GM18907 (cell line): ENCODE measurements around the gene LCN10.
A peak's percentile ranks its signal among the peaks of the same experiment; 100 is the strongest.
"Not testable (repeated sequence)": the region's sequence is repeated elsewhere in the genome, so short reads cannot be mapped to it uniquely, and the experiment has no call there.

Experiments
- ATAC-seq: cut with Tn5 transposase; IDR thresholded peaks from one replicate; pipeline ENCODE4 v1.9.1; 2021; ENCODE audit warnings: mild to moderate bottlenecking, moderate library complexity; ENCODE audit not compliant: unreplicated experiment

The LCN10 gene

GRCh38 chr9:136704741-136705140, 38.0 kb downstream of the LCN10 start:
- ATAC-seq = not testable (repeated sequence)

GRCh38 chr9:136703276-136703860, 39.4 kb downstream of the LCN10 start:
- ATAC-seq = no peak

GRCh38 chr9:136701668-136702053, 41.1 kb downstream of the LCN10 start:
- no peak for ATAC-seq

GRCh38 chr9:136700959-136701667, 41.6 kb downstream of the LCN10 start:
- peak; percentile 63 for ATAC-seq

GRCh38 chr9:136700304-136700703, 42.4 kb downstream of the LCN10 start:
- no peak for ATAC-seq

GRCh38 chr9:136698635-136699246, 44.0 kb downstream of the LCN10 start:
- ATAC-seq = no peak

- no peak for ATAC-seq
Measured at GRCh38 chr9:136697821-136698526, 44.8 kb downstream of the LCN10 start.

GRCh38 chr9:136697146-136697820, 45.5 kb downstream of the LCN10 start:
- ATAC-seq = no peak

- ATAC-seq = no peak
Measured at GRCh38 chr9:136696502-136696901, 46.2 kb downstream of the LCN10 start.

- ATAC-seq = no peak
Measured at GRCh38 chr9:136695955-136696354, 46.8 kb downstream of the LCN10 start.

GRCh38 chr9:136695435-136695895, 47.3 kb downstream of the LCN10 start:
- no peak for ATAC-seq

- no peak for ATAC-seq
Measured at GRCh38 chr9:136694872-136695247, 47.9 kb downstream of the LCN10 start.

- ATAC-seq = no peak
Measured at GRCh38 chr9:136694163-136694871, 48.4 kb downstream of the LCN10 start.

GRCh38 chr9:136693490-136694162, 49.1 kb downstream of the LCN10 start:
- no peak for ATAC-seq

GRCh38 chr9:136693135-136693489, 49.6 kb downstream of the LCN10 start:
- ATAC-seq = no peak

- ATAC-seq = no peak
Measured at GRCh38 chr9:136692185-136693134, 50.3 kb downstream of the LCN10 start.

- ATAC-seq = no peak
Measured at GRCh38 chr9:136691316-136692184, 51.2 kb downstream of the LCN10 start.

- ATAC-seq = no peak
Measured at GRCh38 chr9:136690806-136691261, 51.9 kb downstream of the LCN10 start.
